GM12865 (cell line): ENCODE data around the gene ADSS2.

Experiments used
- DNase-seq: peaks from one replicate; pipeline ENCODE4 v3.0.0; 2010; ENCODE audit warnings: low read depth
- H3K4me3 ChIP-seq: 2 replicates; pipeline ENCODE4 v1.5.1; 2011; ENCODE audit warnings: mild to moderate bottlenecking, low read depth, low read length, control low read depth
- TF ChIP-seq, protein P1 (sequence below): IDR thresholded peaks from 2 replicates; pipeline ENCODE4 v1.5.1; 2011; ENCODE audit warnings: low read length, control low read depth, low read depth, inconsistent platforms; ENCODE audit not compliant: insufficient read depth; ENCODE audit errors: missing control alignments

Gene ADSS2

DNA sequence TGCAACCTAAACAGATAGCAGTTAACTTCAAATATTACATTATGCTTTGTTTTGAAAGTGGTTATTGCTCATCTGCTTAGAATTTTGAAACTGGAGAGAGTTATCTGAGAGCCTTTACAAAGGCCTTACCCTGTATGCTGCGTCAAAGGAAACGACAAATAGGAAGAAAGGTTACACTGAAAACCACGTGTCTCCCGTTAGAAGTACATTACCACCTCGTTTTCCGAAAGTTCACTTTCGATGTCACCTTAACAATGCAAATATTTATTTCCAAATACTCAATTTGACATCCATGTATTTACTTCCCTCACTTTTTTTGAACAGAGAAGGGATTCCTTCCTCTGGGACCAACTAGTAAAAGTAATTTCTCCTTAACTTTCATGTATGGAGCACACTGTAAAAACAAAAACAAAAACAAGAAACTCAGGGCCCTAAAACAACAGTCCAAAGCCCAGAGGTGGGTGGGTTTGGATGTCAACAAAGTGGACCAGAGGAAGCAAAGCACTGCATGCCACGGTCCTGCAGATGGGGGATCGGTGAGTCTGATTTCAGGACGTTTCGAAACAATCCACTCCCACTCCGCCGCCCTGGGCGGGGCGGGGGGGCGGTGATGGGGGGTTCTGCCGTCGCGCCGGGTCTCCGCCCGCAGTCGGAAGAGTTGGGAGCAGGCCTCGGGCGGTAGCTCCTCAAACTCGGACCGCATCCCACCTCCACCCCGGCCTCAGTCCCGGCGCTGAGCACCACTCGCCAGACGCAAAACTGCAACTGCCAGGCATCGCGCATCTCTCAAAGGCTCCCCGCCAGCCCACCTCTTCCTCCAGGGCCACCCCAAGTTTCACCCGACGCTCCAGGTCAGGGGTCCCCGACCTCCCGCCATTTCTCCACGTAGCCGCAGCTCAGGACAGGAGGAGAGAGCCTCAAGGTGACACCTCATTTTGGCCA is 841 bp downstream of the ADSS2 start:
- TF ChIP-seq, protein P1, sequence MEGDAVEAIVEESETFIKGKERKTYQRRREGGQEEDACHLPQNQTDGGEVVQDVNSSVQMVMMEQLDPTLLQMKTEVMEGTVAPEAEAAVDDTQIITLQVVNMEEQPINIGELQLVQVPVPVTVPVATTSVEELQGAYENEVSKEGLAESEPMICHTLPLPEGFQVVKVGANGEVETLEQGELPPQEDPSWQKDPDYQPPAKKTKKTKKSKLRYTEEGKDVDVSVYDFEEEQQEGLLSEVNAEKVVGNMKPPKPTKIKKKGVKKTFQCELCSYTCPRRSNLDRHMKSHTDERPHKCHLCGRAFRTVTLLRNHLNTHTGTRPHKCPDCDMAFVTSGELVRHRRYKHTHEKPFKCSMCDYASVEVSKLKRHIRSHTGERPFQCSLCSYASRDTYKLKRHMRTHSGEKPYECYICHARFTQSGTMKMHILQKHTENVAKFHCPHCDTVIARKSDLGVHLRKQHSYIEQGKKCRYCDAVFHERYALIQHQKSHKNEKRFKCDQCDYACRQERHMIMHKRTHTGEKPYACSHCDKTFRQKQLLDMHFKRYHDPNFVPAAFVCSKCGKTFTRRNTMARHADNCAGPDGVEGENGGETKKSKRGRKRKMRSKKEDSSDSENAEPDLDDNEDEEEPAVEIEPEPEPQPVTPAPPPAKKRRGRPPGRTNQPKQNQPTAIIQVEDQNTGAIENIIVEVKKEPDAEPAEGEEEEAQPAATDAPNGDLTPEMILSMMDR: no peak
- H3K4me3 ChIP-seq: peak overlapping the region; percentile 91
- DNase-seq: peak; percentile 66

DNA sequence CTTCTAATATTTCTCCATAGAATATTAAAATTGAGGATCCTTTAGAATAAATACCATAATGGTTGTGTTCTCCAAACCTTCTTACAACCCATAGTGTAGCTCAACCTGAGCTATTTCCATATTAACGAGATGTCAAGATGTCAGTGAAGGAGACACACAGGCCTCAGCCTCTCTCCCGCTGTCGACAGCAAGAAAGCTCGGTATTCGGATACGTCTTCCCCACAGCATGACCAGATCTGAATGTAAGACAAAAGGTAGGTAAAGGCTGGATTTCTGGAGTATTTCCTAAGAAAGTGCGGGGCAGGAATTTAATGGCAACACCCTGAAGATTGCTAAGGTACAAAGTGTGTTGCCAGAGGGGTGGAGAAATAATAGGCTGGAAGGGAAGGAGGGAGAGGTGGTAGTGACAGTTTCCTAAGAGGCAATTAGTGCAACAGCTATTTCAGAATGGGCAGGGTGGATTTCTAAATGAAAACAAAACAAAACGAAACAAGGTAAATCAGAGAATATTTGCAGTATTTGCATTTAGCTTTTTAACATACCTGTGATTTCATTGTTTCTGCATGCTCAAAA is 1.7 kb downstream of the ADSS2 start:
- H3K4me3 ChIP-seq: peak overlapping the region; percentile 91
- no peak for DNase-seq
- TF ChIP-seq, protein P1: no peak

DNA sequence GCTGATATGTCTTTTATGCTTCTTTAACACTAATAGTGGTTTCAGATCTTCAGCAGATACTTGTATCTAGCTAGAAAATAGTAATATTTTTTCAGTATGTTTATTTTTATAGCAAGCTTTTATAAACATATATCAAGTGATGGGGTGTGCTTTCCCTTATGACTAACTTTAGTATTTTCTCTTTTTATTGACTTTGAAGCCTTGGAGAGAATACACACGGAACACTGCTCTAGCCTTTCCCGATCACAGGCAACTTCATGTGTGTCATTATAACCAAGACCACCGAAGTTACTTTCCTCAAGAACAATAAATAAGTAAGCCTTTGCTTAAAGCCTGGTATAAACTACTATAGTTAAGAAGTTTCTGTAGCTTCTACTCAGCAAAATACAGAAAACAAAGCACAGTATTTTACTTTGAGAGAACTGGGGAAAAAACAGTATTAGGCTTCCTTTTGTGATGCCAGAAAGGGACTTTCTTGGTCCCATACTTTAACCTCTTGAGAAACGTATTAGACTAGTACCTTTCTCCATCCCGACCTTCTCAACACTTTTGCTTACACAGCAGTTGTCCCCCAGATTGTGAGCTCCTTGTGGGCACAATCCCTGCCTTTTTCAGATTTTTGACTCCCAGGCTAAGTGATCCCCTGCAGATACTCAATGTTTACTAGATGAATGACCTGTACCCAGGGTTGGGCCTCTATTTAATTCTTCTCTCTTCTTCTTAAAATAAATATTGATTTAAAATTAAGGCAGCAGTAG is 3.3 kb downstream of the ADSS2 start:
- no peak overlapping the region for H3K4me3 ChIP-seq
- DNase-seq: no peak
- TF ChIP-seq, protein P1: no peak

DNA sequence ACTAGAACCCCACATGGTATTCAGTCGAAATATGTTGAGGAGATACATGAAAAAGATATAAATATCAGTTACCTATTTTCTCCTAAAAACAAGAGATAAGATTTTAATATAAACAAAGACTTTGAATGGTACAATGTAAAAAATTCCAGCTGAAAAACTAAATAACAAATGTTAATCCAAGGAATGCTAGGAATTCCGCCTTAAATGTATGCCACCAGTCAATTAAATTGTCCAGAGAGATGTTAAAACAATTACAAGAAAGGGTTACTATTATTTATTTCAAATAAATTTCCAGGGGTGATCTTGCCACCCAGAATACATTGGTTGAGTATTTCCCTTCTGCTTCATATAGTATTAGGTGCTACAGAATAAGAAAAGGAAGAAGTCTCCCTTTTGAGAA is 4.2 kb downstream of the ADSS2 start:
- TF ChIP-seq, protein P1: no peak
- DNase-seq: no peak
- H3K4me3 ChIP-seq: no peak overlapping the region

DNA sequence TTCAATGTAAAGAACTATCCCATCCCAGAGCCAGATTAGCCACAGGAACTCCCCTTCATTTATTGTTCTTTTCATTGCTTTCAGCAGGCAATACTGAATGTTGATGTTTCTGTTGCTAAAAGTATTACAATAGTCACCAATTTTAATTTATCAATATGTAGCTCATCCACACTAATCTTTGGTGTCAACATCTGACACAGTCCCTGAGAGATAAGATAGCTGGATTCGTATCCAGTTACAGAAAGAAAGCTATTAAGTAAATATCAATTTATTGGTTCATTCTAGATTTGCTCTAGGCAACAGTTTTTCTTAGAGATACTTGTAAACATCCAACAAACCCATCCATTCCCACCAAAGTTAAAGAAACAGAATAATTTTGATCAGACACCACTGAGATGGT is 4.7 kb downstream of the ADSS2 start:
- no peak for DNase-seq
- H3K4me3 ChIP-seq: no peak overlapping the region
- TF ChIP-seq, protein P1: no peak

DNA sequence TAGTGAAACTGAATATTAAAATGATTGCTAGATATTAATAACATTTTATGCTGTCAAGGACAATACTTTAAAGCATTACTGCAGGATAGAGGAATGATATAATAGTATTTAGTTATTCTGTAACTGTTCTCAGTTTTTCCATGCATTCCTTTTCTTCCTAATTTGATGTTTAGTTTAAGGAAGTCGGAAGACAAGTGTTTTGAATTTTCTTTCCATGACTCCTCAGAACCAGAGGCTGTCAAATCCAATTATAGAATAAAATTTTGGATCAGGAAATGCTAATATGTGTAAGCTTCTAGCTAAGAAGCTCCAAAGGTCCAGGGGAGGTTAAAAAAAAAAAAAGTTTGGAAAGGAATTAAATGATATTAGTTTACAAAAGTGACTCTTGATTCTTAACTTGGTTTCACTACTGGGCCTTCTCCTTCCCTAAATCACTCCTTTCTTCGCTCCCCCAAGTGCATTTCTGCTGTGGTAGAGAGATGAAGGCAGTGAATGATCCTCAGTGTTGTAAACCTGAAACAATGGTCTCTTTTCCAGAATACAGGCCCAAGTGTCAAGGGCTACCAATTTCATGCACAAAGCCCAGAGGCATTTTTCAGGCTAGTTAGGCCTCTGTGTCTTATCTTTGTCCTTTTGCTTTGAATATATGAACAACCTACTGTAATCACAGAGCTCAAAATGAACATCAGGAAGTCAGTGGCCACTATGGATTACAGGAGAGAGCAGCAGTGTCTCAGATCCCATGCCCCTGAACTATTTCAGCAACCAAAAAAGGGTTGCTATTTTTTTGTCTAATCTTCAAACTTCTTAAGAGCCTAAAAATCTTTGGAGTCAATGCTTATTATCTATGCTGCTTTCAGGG is 6.2 kb downstream of the ADSS2 start:
- no peak overlapping the region for H3K4me3 ChIP-seq
- no peak for DNase-seq
- TF ChIP-seq, protein P1: no peak
